ENCODE results near the gene WDR87.

- TF ChIP-seq ZSCAN29 (IDR thresholded peaks at IDR 0.05) (no peak), CTCF (IDR thresholded peaks at IDR 0.05 in 2 of 3, conservative IDR thresholded peaks at IDR 0.05 in 1 of 3; ENCODE audit: control insufficient read depth in 2 of 3, extremely low read depth in 1 of 3, insufficient read depth in 1 of 3, low read depth in 3 of 3, low read length in 3 of 3) (no peak), KAT2A (conservative IDR thresholded peaks at IDR 0.05; ENCODE audit: control insufficient read depth, low read depth, low read length) (no peak), RBBP5 (conservative IDR thresholded peaks at IDR 0.05) (no peak)
Measured at GRCh38 chr19:37928527-37929286, 22.3 kb upstream of the WDR87 start.
